K562 (cell line): ENCODE results near the gene FAM174C. TPM values are rescaled to one million over a fixed set of nuclear protein-coding genes. Genes with fewer than 3 reads are reported as not detected.

ENCODE experiments used
- BCLAF1 ChIP-seq, 2 experiments: fragments of 450-650 bp in 1 of 2; IDR thresholded peaks; 2 replicates each; pipeline ENCODE4 v1.6.1; 2011 to 2017; ENCODE audit warnings: low read depth in 2 of 2, antibody characterized with exemption in 1 of 2, borderline replicate concordance in 1 of 2, low read length in 1 of 2, mild to moderate bottlenecking in 1 of 2, mixed read lengths in 1 of 2; ENCODE audit not compliant: control insufficient read depth in 1 of 2
- BRF2 ChIP-seq: IDR thresholded peaks from 3 replicates; pipeline ENCODE4 v1.6.1; 2011; ENCODE audit warnings: borderline replicate concordance, mild to moderate bottlenecking; ENCODE audit not compliant: insufficient read length, insufficient read depth
- CBX1 ChIP-seq: sonication (generic); IDR thresholded peaks from 2 replicates; pipeline ENCODE4 v1.6.1; 2016; ENCODE audit warnings: antibody characterized with exemption, low read depth, mild to moderate bottlenecking
- FOXJ3 ChIP-seq: sonication (generic); formaldehyde crosslinking; IDR thresholded peaks from 2 replicates; pipeline ENCODE4 v1.4.0; 2020; ENCODE audit warnings: mild to moderate bottlenecking, missing genetic modification reagents
- HNRNPK ChIP-seq: fragments of 200-400 bp; formaldehyde crosslinking; IDR thresholded peaks from one replicate; pipeline ENCODE4 v1.6.1; 2018; ENCODE audit warnings: mild to moderate bottlenecking, low read depth, low read length; ENCODE audit not compliant: poor library complexity, severe bottlenecking
- HNRNPLL ChIP-seq: fragments of 200-400 bp; formaldehyde crosslinking; IDR thresholded peaks from 2 replicates; pipeline ENCODE4 v1.6.1; 2017; ENCODE audit warnings: low read length, low read depth, mild to moderate bottlenecking; ENCODE audit not compliant: poor library complexity, severe bottlenecking
- KLF16 ChIP-seq: IDR thresholded peaks from 2 replicates; pipeline ENCODE4 v1.6.1; 2016; ENCODE audit warnings: antibody characterized with exemption
- MXI1 ChIP-seq: IDR thresholded peaks from 2 replicates; pipeline ENCODE4 v1.6.1; 2011; ENCODE audit warnings: low read depth, mild to moderate bottlenecking, improper control_type of control experiment, low read length
- MYBL2 ChIP-seq, 2 experiments: fragments of 450-650 bp in 1 of 2; sonication (generic) in 1 of 2; formaldehyde crosslinking in 1 of 2; IDR thresholded peaks; 2 replicates each; pipeline versions ENCODE4 v1.6.1 to v1.8.1; 2017 to 2022; ENCODE audit warnings: borderline replicate concordance in 1 of 2, inconsistent platforms in 1 of 2, low read depth in 1 of 2, mild to moderate bottlenecking in 1 of 2, missing genetic modification reagents in 1 of 2, moderate library complexity in 1 of 2
- NKRF ChIP-seq: fragments of 450-650 bp; IDR thresholded peaks from 2 replicates; pipeline ENCODE4 v1.6.1; 2016; ENCODE audit warnings: borderline replicate concordance
- NR1H2 ChIP-seq: sonication (generic); formaldehyde crosslinking; IDR thresholded peaks from 2 replicates; pipeline ENCODE4 v1.4.0; 2020; ENCODE audit warnings: mild to moderate bottlenecking, missing genetic modification reagents
- PHB2 ChIP-seq: fragments of 450-650 bp; IDR thresholded peaks from 2 replicates; pipeline ENCODE4 v1.6.1; 2017; ENCODE audit warnings: low read depth
- PTRF ChIP-seq: fragments of 450-650 bp; IDR thresholded peaks from 2 replicates; pipeline ENCODE4 v1.6.1; 2016; ENCODE audit warnings: mild to moderate bottlenecking, missing genetic modification characterization, missing compliant biosample characterization
- RBM34 ChIP-seq: fragments of 200-400 bp; formaldehyde crosslinking; IDR thresholded peaks from 2 replicates; pipeline ENCODE4 v1.6.1; 2018; ENCODE audit warnings: low read length, borderline replicate concordance; ENCODE audit not compliant: insufficient read depth
- SNAPC5 ChIP-seq: fragments of 250-450 bp; sonication (Bioruptor Pico); IDR thresholded peaks from 2 replicates; pipeline ENCODE4 v1.8.0; 2021; ENCODE audit warnings: moderate library complexity, mild to moderate bottlenecking, inconsistent platforms
- ZNF174 ChIP-seq: fragments of 250-450 bp; sonication (Bioruptor Pico); IDR thresholded peaks from 2 replicates; pipeline ENCODE4 v1.4.0; 2020; ENCODE audit warnings: mild to moderate bottlenecking
- ZNF431 ChIP-seq: sonication (generic); formaldehyde crosslinking; IDR thresholded peaks from 2 replicates; pipeline ENCODE4 v1.8.0; 2022; ENCODE audit warnings: mild to moderate bottlenecking, missing genetic modification reagents
- ZNF583 ChIP-seq: fragments of 250-450 bp; sonication (Bioruptor Pico); IDR thresholded peaks from 2 replicates; pipeline ENCODE4 v1.4.0; 2020
- polyA plus RNA-seq, 8 experiments: library from polyadenylated mRNA; depleted of rRNA in 4 of 8; stranded (reverse) in 5 of 8; unstranded in 3 of 8; fragments of >200 nt; fragmentation: Nextera tagmentation in 2 of 8; fragmentation: Illumina TruSeq in 1 of 8; extraction: Ambion mirVana in 2 of 8; extraction: Trizol in 1 of 8; gene quantifications; 2 replicates each; pipeline versions ENCODE4 v1.2.1 to v1.2.3, GENCODE V29; 2011 to 2014; ENCODE audit warnings: inconsistent platforms in 1 of 8, missing spikeins in 1 of 8
- total RNA-seq, 7 experiments: library from RNA; depleted of rRNA in 6 of 7; stranded (reverse); fragments of >200 nt in 6 of 7; fragmentation: Illumina TruSeq in 2 of 7; extraction: Trizol in 2 of 7; gene quantifications; 2 replicates each; pipeline versions ENCODE4 v1.2.1 to v1.2.3, GENCODE V29; 2011 to 2021; ENCODE audit warnings: low replicate concordance in 1 of 7

FAM174C gene
- total and polyA plus RNA-seq, 9 of the 15 experiments (the other 6 are each of a cell fraction or from before 2014, with no cell fraction given), result 0.66 to 89.6 (median 20.3) TPM

- no peak for TF ChIP-seq HNRNPK
- no peak for TF ChIP-seq BCLAF1 (IDR thresholded peaks at IDR 0.05; ENCODE audit: borderline replicate concordance in 1 of 2, control insufficient read depth in 1 of 2, low read depth in 2 of 2, low read length in 1 of 2)
- 0 out of 2 replicates have a peak, but pooled peaks have one; percentile 17 for TF ChIP-seq ZNF431 (CRISPR knock-in tag)
- TF ChIP-seq HNRNPLL, result no peak
- TF ChIP-seq KLF16, result peak; percentile 69
- TF ChIP-seq NKRF, result no peak
- no peak for TF ChIP-seq SNAPC5 (CRISPR knock-in tag)
- no peak for TF ChIP-seq BRF2
- TF ChIP-seq FOXJ3 (CRISPR knock-in tag), result no peak
- no peak for TF ChIP-seq PHB2
- no peak for TF ChIP-seq ZNF583
- TF ChIP-seq MXI1, result no peak
- no peak for TF ChIP-seq RBM34
- no peak; the same call in 1 of the 2 replicates for TF ChIP-seq CBX1
- no peak for TF ChIP-seq ZNF174 (CRISPR knock-in tag)
- no peak for TF ChIP-seq MYBL2 (IDR thresholded peaks at IDR 0.05; ENCODE audit: low read depth)
- no peak for TF ChIP-seq MYBL2 (CRISPR knock-in tag; IDR thresholded peaks at IDR 0.05; ENCODE audit: borderline replicate concordance)
- no peak for TF ChIP-seq PTRF (tag)
- TF ChIP-seq NR1H2, result 0 out of 2 replicates have a peak, but pooled peaks have one; percentile 16
Observed at GRCh38 chr19:1266129-1266915, 9.0 kb upstream of the FAM174C start (continued).
